HG03378 (cell line): ENCODE data around the gene XPR1.

ENCODE experiments used
- ATAC-seq: cut with Tn5 transposase; IDR thresholded peaks from one replicate; pipeline ENCODE4 v1.9.1; 2021; ENCODE audit warnings: mild to moderate bottlenecking, moderate library complexity; ENCODE audit not compliant: unreplicated experiment

The XPR1 gene

DNA sequence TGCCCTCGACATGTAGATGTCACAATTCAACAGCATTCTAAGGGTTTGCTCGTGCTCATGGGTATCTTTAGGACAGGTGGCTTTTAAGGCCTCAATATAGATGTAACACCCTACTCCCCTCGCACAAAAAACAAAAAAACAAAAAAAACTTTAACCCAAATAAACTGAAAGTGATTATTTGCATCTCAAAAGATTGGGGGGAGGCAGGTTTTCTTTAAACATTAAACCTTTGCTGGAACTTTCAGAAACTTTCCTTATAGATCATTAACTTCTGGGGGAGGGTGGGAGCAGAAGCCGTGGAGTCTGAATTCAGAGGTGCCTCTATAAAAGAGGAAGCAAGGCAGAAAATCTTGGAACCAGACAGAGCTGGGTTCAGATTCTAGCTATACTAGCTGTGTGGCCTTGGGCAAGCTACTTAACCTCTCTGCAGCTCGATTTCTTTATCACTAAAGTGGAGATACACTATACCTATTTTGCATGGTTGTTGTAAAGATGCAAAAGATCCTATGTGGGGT is 277.7 kb downstream of the XPR1 start:
- ATAC-seq, result peak; percentile 62

DNA sequence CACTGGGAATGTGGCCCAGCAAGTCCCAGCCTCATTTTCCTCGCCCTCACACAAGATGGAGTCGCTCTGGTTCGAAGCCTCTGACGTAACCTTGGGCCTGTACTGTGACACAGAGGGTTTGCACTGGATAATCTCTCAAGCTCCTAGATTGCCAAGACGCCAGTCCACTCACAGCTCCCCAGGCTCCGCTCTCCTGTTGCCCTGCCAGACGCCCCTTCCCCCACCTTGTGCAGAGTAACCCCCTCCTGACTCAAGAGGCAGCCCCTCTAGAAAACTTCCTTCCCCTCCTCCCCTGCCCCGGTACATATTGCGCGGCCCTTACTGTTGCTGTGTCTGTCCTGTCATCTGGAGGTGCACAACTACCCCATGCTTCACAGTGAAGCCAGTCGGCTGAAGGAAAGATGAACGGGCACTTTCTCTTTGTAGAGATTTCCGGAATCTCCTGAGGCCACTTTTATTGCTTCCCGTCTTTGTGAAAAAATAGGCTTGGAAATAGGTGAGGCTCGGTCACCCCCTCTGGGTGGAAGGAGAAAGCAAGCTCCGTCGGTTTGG is 279.9 kb downstream of the XPR1 start:
- no peak for ATAC-seq

DNA sequence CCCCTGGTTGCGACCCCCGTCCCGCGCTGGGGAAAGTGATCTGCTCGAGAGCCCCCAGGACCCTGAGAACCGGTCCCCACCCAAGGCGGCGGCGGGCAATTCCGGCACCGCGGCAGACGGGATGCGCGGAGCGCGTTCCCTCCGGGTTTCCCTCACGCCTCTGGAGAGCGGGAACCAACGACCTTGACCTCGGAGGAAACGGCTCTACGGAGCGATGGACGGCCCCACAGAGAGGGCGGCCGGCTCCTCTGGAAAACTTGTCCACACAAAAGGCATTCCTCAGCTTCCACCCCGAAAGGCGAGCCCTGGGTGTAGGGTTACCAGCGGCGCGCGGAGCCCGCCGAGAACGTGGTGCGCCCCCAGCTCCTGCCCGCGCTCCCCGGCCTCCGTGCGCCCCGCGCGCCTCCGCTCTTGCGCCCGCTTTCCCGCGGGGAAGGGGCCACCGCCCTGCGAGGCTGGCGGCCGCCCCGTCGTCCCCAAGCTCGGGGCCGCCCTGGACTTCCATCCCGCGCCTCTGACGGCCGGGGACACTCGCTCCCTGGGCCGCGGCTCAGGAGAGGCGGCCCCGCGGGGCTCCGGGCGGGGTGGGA is 280.5 kb downstream of the XPR1 start:
- no peak for ATAC-seq

DNA sequence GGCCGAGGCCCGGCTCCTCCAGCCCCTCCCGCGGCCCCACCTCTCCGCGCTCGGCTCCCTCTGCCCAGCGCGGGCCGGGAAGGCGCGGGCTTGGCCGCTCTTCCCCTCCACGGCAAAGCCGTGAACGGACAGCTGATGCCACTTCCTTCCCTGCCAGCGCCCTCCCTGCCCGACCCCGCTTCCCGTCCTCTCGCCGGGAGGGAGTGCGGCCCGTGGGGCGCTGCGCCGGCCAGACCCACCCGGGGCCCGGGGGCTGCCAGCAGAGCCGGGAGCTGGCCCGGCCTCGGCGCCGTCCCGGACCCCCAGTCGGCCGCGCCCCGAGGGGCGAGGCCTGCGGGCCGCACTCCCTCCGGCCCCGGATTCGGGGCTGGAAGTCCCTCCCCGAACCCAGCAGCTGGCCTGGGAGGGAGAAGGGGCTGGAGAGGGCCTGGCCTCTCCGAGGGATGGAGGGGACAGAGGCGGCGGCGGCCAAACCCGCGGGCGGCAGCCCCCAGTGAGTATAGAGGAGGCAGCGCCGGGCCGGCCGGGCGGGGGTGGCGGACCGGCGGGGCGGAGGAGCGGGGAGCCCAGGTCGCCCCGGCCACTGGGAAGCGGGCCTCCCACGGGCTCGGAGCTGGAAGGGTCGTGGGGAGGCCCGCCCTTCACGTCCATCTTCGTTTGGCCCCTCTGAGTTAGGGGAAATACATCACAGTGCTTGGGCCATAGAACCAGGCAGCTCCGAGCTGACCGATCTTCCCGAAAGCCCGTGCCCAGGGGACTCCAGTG is 281.2 kb downstream of the XPR1 start, which contains the start of gene KIAA1614:
Gene KIAA1614 (plus strand): TSS at position 97 of the 765 bp plus-strand sequence. CDS start 347 bp downstream, at position 444.
- ATAC-seq, result no peak

DNA sequence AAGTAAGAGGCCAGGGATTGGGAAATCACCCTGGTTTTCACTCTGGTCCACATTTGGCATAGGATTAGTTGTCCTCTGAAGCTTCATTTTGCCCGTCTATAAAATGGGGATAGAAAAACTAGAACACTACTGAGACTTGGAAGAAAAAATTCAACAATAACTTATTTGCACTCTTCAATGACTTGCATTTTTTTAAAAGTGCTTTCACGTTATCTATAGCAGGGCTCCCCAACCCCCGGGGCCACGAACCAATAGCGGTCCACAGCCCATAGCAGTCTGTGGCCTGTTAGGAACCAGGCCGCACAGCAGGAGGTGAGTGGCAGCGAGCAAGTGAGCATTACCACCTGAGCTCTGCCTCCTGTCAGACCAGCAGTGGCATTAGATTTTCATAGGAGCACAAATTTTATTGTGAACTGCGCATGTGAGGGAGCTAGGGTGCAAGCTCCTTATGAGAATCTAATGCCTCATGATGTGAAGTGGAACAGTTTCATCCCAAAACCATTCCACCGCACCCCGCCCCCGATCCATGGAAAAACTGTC is 283.7 kb downstream of the XPR1 start:
- ATAC-seq, result no peak

DNA sequence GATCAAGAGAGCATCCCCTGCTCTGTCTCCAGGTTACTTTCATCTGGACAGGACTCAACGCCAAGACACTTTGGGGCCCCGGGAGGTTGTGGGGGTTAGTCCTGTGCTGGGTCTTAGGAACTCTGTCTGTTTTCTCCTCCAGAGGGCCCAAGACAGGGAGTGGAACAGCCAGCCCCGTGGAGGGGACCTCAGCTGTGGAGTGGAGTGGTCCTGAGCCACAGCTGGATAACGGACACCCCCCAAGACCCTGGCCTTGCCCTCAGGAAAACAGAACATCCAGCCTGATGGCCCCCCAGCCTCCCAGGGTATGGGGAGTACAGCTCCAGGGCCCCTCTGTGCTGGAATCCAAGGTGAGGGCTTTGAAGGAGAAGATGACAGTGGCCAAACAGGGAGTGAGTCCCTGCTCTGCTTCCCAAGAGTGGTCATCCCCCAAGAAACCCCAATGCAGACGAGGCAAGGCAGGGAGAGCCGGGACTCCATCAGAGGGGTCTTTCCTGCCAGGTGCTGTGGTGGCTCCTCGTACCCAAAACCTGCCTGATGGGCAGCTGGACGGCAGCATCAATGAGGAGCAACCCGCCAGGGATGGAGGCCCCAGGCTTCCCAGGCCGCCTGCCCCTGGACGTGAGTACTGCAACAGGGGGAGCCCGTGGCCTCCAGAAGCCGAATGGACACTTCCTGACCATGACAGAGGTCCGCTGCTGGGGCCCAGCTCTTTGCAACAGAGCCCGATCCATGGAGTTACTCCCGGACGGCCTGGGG is 284.4 kb downstream of the XPR1 start:
- ATAC-seq, result no peak

DNA sequence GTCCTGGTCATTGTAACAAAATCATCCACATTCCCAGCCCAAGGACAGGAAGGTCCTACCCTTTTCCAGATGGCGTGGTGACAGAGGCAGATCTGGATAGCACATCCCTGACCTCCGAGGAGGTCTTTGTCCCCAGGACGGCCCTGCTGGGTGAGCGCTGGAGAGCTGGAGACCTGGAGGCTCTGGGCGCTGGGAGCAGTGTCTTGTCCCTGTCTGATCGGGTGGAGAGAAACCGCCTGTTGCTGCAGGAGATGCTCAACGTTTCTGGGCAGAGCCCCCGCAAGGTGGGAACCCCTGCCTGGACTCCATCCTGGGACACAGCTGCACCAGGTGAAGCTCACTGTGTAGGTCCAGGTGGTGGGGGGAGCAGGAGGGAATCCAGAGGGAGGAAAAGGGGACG is 284.9 kb downstream of the XPR1 start:
- ATAC-seq, result no peak

DNA sequence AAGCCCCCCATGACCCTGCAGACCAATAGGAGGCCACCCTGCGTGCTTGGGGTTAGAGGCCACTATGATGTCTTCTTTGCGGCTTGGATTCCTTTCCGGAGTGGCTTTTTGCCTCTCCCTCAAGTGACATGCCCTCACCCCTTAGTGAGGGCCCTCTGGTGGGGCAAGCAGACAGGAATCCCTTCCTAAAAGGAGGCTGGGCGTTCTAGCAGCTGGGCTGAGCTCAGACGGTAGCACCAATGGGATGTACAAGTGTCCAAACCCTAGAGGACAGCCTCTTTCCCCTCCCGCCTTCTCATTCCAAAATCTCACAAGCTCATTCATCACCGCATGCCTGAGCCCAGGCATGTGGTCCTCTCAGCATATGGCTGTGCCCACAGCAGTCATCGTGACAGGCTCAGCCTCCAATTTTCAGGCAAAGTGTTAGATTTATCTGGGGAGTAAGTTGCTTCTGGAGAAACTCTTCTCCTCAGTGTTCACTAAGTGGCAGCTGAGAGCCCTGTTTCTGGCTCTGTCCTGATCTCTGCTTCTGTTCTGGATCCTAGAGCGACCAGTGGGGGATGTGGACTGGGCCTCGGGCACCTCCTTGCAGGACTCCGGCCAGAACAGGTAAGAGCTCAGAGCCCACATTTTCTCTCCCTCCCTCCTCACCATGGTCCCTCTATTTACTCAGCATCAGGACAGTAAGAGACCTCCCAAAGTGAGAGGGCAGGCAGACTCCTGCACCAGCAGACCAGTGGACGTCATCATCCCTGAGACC is 285.7 kb downstream of the XPR1 start:
- no peak for ATAC-seq

DNA sequence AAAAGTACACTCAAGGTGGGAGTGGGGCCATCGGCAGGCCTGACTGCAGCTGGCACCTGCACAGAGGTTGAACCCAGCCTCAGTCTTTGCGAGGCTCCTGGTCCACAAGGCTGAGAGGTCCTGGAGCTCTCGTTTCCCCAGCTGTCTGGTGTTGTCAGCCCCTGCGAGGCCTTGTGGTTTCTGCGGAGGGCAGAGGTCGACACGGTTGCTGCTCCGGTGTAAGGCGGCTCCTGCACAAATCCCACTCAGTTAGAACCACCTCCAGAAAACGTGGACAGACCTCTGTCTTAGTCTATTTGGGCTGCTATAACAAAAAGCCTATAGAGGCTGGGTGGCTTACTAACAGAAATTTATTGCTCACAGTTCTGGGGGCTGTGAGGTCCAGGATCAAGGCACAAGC is 286.7 kb downstream of the XPR1 start:
- no peak for ATAC-seq

DNA sequence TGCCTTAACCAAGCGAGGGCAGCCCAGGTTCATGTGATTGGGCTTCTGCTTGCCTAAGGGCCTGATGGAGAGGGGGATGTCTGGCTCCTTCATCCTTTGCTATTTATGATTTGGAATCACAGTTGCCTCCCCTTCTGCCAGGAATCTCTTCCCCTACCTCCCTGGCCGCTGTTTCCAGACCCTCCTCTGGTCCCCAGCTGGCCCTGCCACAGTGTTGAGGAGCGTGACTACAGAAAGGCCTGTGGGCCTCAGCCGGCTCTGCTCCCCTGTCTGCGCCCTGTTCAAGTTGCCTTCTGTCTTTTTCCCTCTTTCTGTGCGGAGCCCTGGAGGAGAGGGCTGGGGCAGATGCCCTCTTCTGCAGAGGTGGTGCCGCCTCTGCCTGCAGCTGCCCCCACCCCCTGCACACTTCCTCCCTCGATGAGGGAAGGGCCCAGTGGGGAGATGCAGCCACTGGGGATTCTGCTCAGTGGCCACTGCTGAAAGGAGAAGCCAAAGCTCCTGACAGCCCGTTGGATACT is 287.4 kb downstream of the XPR1 start:
- ATAC-seq, result no peak

DNA sequence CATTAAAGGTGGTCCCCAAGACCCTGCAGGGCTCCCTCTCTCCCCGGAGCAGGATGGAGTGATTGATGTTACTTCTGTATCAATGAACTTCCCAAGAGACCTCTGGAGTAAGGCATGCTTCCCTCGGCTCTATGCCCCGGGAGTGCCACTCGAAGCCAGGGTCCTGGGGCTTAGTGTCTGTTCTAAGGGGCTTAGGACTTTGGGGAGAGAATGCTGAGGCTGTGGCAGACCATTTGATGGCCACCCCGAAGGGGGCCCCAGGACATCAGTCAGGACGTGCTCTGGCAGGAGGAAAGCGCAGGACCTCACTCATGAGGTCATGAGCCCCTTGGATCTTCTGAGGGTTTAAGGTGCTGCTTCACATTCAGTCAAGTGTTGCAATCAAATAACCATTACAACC is 288.4 kb downstream of the XPR1 start:
- no peak for ATAC-seq

DNA sequence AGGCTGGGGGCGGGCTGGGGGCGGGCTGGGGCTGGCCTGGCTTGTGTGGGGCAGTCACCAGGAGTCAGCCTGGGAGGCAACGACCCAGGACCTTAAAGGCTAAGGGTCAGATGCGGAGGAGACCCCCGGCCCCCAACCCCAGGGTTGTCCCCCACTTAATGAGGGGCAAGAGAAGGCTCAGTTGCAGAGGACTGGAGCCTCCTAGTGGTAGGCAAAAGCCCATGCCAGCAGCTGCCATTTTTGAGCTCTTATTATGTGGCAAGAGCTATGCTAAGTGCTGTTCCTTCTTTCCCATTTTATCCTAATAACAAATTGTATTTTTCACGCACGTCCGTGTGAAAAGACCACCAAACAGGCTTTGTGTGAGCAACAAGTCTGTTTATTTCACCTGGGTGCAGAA is 288.9 kb downstream of the XPR1 start:
- ATAC-seq, result no peak

DNA sequence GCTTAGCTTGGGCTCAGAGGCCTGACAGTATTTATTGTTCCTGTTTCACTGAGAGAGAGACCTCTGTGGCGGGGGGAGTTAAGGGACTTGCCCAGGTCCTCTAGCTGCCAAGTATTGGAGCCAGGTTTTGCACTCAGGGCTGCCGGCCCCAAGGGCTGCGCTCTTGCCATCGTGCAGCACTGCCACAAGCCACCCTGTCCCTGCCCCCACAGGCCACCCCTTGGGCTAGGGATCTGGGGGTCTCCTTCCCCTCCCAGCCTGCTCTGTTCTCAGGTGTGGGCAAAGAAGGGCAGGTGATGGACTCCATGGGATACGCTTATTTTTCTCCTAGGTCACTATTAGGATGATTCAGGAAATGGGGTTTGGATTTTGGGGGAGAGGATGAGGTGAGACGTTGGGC is 289.6 kb downstream of the XPR1 start:
- ATAC-seq, result no peak

DNA sequence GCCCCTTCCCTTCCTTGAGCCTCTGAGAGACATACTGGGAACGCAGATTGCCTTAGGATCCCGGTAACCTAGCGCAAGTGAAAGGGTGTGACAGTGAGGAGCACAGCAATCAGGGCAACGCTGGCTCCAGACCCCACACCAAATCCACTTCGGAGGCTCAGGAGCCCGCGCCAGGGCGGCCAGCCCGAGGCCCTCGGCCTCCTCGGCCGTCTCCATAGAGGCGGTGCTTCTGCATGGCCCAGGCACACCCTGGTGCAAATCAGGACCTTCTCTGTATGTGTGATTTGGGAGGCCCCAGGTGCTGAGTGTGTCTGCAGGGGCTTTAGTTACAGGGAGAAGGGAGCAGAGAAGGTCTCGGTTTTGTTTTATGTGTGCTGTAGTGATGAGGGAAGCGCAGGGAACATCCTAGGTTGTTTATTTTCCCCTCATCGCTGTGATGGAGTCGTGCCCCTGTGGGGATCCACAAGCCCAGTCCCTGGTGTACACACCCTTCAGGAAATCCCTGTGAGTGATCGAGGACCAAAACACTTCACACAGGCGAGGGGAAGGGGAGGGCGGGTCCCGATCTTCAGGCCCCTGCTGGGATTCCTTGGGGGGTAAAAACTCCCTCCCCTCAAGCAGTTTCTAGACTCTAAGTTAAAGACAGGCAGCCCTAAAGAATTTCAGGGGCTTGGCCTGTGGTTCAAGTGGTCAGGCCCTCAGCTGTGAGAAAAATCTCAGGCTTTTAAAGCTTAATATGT is 290.2 kb downstream of the XPR1 start:
- no peak for ATAC-seq

DNA sequence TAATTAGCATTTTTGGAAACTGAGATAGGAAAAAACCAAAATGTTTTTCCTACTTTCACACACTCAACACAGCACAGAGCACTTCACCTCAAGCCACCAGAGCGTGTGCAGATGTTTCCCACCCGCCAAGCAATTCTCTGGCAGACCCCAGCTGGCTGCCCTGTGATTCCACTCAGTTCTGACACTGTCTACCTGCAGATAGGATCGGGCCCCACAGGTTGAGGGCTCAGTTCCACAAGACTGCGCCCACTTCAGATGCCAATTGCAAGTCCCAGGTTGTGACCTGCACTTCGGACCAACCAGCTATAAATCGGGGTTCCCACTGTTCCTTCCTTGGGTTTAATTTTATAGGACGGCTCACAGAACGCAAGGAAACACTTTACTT is 290.8 kb downstream of the XPR1 start:
- ATAC-seq, result no peak

DNA sequence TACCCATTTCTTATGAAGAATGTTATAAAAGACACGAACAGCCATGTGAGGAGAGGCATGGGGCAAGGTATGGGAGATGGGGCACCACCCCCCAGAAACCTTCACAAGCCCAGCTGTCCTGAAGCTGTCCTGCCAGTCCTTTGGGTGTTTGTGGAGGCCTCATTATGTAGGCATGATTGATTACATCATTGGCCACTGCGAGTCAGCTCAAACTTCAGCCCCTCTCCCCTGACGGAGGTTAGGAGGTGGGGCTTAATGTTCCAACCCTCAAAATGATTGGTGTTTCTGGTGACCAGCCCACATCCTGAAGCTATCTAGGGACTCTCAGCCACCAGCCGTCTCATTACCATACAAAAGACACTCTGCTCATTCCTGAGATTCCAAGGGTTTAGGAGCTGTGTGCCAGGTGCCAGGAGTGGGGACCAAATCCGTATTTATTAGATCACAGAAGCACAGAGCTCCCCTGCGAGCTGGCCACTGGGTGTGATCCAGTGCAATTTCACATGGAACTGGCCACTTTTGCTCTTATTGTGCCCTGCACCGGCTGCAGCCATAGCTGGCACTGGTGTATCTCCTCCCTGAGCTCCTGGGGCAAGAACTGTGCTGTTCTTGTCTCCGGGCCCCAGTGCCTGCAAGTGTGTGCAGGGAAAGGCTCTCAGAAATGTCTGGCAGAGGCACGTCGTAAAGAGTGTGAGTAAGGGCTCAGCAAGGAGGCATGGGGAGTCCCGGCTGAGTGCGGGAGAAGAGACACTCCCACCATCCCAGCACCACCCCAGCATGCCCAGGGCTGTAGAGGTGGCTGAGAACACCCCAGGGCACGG is 291.4 kb downstream of the XPR1 start:
- ATAC-seq, result no peak

DNA sequence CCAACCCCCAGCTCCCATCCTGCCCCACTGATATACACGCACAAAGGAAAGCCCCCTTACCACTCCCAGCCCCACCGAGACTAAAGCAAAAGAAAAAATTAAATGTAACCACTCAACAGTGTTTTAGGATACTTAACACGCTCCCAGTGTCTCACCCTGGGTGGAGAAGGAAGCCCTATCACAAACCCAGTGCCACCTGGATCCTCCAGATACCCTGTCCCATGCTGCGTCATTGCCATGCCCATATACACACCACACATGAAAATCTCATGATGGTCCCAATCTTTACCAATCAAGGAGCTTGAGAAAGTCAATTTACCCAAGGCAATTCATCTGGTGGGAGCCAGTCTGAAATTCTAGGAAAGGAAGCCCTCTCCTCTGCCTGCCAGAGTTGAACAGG is 292.1 kb downstream of the XPR1 start:
- ATAC-seq, result no peak

DNA sequence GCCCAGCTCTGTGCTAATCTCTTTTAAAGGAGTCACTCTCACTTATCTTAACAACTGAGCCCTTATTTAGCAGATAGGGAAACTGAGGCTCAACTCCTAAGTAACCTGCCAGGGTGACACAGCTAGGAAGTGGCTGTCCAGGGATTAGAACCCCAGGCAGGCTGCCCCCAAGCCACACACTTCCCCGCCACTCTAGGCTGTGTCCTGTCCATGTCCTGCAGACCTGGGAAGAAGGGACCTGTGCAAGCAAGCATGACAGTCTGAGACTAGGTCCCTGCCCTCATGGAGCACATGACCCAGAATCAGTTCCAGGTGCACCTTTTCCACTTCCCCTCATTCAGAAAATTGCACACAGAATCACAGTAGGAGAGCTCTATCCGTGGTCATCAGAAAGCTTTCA is 293.1 kb downstream of the XPR1 start:
- ATAC-seq, result no peak
